Anterior cingulate cortex (tissue), 58 donors: ENCODE measurements around the gene C16orf87.
A peak's percentile ranks its signal among the peaks of the same experiment; 100 is the strongest.

Experiments used
- DNase-seq, 58 donors: peaks; one replicate each; lab custom pipeline; 2025; lab: John Stamatoyannopoulos, UW

Gene C16orf87

DNA sequence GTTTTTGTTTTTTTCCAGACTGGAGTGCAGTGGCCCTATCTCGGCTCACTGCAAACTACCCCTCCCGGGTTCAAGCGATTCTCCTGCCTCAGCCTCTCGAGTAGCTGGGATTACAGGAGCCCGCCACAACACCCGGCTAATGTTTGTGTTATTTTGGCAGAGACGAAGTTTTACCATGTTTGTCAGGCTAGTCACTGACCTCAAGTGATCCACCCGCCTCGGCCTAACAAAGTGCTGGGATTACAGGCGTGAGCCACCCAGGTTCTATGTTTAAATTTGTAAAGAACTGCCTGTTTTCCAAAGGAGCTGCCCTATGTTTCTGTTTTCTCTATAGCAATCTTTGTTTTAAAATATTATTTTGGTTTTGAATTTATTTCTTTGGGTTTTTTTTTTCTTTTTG lies 13.8 kb upstream of the C16orf87 start:
- no peak for DNase-seq

GRCh38 chr16:46843898-46844642 lies 13.1 kb upstream of the C16orf87 start:
- DNase-seq: no peak

GRCh38 chr16:46842192-46842895 lies 11.4 kb upstream of the C16orf87 start:
- DNase-seq: no peak

GRCh38 chr16:46839986-46840443 lies 9.0 kb upstream of the C16orf87 start:
- DNase-seq: no peak

- DNase-seq: no peak
Measured at GRCh38 chr16:46836534-46837530, 5.9 kb upstream of the C16orf87 start.

DNA sequence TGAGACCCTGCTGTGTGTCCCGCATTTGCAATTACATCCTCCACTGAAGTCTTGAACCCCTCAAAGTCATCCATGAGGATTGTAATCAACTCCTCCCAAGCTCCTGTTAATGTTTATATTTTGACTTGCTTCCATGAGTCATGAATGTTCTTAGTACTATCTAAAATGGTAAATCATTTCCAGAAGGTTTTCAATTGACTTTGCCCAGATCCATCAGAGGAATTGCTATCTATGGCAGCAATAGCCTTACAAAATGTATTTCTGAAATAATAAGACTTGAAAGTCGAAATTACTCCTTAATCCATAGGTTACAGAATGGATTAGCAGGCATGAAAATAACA lies 2.5 kb upstream of the C16orf87 start:
- DNase-seq: no peak

- DNase-seq: no peak
Measured at GRCh38 chr16:46832757-46833459, 1.9 kb upstream of the C16orf87 start.

- DNase-seq: peak in 18 of 58 donors; percentile 25 to 69 (median 48)
Measured at GRCh38 chr16:46830417-46830901, 521 bp downstream of the C16orf87 start.

DNA sequence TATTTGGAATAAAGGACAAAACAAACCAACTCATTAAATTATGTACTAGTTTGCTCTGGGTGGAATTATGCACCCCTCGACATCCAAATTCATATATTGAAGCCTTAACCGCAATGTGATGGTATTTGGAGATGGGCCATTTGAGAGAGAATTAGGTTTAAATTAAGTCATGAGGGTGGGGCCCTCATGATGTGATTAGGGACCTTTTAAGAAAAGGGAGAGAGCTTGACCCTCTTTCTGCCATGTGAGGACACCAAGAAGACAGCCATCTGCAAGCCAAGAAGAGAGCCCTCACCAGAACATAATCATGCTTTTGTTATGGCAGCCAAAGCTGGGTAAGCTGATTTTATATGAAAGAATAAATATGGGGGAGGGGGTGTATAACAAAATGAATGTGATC lies 2.0 kb downstream of the C16orf87 start:
- no peak for DNase-seq

GRCh38 chr16:46828292-46828691 lies 2.7 kb downstream of the C16orf87 start:
- no peak for DNase-seq

GRCh38 chr16:46826631-46827030 lies 4.3 kb downstream of the C16orf87 start:
- DNase-seq: no peak

DNA sequence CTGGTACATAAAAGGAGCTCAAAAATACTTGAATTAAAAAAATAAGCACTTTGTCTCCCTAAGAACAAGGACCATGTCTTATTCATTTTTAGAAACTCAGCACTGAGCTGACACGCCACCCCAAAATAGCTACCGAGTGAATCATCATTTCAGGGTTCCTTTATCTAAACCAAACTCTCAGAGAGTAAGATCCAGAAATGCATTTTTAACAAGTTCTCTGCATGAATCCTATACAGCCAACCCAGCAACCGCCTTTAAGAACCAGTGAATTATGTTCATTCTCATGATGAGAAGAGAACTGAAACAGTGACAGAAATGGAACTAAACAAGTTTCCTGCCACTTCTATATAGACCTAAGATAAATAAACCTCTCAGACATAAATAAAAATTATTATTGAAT lies 8.7 kb downstream of the C16orf87 start:
- peak in 13 of 58 donors; percentile 8 to 53 (median 24) for DNase-seq

DNA sequence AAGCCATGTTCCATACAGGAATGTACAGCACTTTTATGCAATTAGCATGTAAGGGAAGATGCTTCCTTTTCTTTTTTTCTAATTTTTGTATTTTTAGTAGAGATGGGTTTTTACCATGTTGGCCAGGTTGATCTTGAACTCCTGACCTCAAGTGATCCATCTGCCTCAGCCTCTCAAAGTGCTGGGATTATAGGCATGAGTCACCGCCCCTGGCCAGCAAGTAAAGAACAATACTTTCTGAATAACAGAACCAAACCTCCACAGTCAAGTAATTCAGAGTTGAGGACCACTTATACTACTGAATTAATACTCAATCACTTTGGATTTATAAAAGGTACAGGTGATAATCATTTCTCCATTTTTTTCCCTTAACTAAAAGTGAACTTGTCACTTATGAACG lies 13.0 kb downstream of the C16orf87 start:
- DNase-seq: no peak

DNA sequence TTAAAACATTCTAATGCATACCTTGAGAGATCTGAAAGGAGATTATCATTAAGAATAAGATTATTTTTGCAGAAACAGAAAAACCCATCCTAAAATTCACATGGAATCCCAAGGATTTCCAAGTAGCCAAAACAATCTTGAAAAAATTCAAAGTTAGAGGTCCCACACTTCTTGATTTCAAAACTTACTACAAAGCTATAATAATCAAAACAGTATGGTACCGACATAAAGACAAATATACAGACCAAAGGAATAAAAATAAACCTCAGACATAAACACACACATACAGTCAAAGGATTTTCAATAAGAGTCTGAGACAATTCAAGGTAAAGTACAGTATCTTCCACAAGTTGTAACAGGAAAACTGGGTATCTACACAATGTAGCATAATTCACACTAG lies 16.2 kb downstream of the C16orf87 start:
- no peak for DNase-seq

DNA sequence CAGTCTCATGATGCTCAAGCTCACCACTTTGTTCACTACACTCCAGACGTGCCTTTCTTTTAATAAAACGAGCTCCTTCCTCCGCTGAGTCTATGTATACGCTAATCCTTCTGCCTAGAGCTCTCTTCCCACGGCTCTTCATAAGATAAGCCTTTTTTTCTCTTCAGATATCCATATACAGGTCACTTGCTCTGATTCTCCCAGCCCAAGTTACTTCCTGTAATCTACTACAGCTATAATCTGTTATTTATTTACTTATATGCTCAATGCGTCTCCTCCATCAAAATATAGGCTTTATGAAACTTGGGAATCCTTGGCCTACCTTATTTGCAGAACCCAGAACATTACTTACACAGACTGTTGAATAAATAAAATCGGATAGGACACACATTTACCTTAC lies 17.4 kb downstream of the C16orf87 start:
- DNase-seq: peak in 1 of 58 donors; percentile 26

GRCh38 chr16:46812781-46813540 lies 18.0 kb downstream of the C16orf87 start:
- DNase-seq: no peak

DNA sequence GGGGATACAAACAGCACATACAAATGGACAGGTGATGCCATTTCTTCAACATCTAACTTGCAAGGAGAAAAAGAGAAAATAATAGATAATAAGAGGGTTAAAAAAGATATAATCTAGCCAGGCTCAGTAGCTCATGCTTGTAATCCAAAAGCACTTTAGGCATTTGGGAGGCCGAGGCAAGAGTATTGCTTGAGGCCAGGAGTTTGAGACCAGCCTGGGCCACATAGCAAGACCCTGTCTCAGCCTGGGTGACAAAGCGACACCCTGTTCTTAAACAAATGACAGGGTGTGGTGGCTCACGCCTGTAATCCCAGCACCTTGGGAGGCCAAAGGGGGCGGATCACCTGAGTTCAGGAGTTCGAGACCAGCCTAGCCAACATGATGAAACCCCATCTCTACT lies 19.3 kb downstream of the C16orf87 start:
- no peak for DNase-seq

- no peak for DNase-seq
Measured at GRCh38 chr16:46808997-46809396, 22.0 kb downstream of the C16orf87 start.

DNA sequence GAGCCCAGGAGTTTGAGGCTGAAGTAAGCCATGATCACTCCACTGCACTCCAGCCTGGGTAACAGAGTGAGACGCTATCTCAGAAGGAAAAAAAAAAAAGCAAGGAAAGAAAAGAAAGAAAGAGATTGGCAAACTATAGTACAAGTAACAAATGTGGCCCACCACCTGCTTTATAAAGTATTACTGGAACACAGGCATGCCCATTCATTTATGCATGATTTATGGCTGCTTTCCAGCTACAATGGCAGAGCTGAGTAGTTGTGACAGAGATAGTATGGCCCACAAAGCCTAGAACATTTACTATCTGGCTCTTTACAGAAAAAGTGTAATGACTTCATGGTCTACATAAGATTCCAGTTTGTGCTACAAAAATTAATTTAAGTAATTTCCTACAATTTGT lies 23.6 kb downstream of the C16orf87 start:
- DNase-seq: no peak
